ENCODE data around the gene RAD54L. TPM values are rescaled to one million over a fixed set of nuclear protein-coding genes. Genes with fewer than 3 reads are reported as not detected.

The RAD54L gene
- 15.2 TPM for polyA plus RNA-seq (2012; ENCODE audit: low read depth, missing spikeins)

DNA sequence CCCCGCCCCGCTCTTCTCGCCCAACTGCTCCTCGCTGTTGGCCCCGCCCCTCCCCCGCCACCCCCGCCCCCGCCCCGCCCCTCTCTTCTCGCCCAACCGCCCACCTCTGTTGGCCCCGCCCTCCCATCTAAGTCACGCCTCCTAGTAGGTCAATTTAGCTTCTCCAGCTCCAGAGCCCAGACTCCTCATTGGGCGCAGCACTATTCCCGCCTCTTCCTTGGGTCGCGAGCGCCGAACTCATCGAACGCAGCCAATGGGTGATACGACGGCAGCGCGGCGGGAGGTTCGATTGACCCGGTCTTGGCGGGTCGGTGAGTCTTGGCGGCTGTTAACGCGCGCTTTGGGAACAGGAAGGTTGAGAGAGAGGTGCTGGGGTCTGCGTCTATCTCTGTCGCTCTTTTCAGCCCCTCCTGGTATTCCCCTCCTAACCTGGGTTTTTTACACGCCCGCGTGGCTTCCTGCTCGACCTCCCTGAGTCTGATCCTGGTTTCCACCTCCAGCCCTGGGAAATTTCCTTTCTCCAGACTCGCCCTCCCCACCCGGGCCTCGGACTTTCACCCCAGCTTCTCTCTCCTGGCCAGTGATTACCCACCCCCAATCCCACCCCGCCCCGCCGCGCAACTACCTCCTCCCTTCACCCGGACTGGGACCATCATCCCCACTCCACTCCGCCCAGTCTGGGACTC is at the start of gene RAD54L:
Gene RAD54L (plus strand): TSS at position 328 of the 686 bp plus-strand sequence. CDS start 643 bp downstream, outside the sequence.
- peak; percentile 96 for FAIRE-seq
- TF ChIP-seq SPI1 (IDR thresholded peaks at IDR 0.05; ENCODE audit: low read depth, low read length): no peak
- peak; percentile 74 for TF ChIP-seq POLR2A (IDR thresholded peaks at IDR 0.05; ENCODE audit: low read depth, low read length)
- peak; percentile 68 for TF ChIP-seq TAF1 (IDR thresholded peaks at IDR 0.05; ENCODE audit: low read depth, low read length)
- no peak; the same call in 1 of the 2 replicates for TF ChIP-seq POLR2AphosphoS5 (IDR thresholded peaks at IDR 0.05; ENCODE audit: low read depth, low read length)
- peak; percentile 81 for TF ChIP-seq POU2F2 (IDR thresholded peaks at IDR 0.05; ENCODE audit: low read depth, low read length)
- no peak for TF ChIP-seq PAX5 (IDR thresholded peaks at IDR 0.05; ENCODE audit: insufficient read depth, low read length, severe bottlenecking)
- DNase-seq (ENCODE audit: insufficient read length, low spot score): peak; percentile 90

DNA sequence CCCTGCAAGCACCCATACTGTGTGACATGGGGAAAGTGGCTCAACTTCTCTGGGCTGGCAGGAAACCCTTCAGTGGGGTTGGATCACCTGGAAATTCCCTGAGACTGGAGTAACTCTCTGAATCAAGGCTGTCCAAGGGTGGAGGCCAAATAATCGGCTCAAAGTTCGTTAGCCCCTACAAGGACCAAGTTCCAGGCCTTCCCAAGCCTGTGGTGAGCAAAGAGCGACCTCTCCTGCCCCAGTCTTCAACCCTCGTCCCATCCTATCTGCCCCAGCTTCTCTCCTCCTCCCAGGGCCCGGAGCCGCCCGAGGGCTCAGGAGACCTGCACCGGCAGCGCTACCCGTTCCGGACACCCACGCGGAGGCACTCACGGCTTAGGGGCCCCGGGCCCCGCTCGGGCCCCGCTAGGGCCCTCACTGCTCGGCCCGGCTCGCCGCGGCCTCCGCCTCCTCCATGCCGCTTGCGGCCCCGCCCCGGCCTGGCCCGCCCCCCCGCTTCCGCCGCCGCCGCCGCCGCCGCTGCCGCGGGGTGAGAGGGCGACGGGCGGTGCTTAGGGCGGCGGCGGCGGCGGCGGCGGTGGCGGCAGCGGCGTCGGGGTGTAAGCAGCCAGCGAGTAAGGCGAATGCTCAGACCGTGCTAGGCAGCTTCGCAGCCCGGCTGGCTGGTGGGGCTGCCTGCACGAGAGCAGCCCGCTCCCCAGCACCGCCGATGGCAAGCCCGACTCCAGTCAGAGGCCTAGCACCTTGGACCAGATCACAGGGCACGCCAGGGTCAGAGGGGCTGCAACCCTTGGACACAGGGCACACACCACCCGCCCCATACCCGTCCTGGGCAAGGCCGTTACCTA is 49.4 kb upstream of the RAD54L start, which contains the start of gene POMGNT1:
Gene POMGNT1 (minus strand): TSS at position 471 of the 848 bp plus-strand sequence. CDS start 613 bp downstream, outside the sequence.
- FAIRE-seq (peak; percentile 82), DNase-seq (ENCODE audit: insufficient read length, low spot score) (peak; percentile 98)
- TF ChIP-seq SPI1 (IDR thresholded peaks at IDR 0.05; ENCODE audit: low read depth, low read length) (no peak), PAX5 (IDR thresholded peaks at IDR 0.05; ENCODE audit: insufficient read depth, low read length, severe bottlenecking) (no peak), POLR2A (IDR thresholded peaks at IDR 0.05; ENCODE audit: low read depth, low read length) (peak; percentile 85), TAF1 (IDR thresholded peaks at IDR 0.05; ENCODE audit: low read depth, low read length) (no peak), POLR2AphosphoS5 (IDR thresholded peaks at IDR 0.05; ENCODE audit: low read depth, low read length) (0 out of 2 replicates have a peak, but pooled peaks have one; percentile 29), POU2F2 (IDR thresholded peaks at IDR 0.05; ENCODE audit: low read depth, low read length) (no peak)

DNA sequence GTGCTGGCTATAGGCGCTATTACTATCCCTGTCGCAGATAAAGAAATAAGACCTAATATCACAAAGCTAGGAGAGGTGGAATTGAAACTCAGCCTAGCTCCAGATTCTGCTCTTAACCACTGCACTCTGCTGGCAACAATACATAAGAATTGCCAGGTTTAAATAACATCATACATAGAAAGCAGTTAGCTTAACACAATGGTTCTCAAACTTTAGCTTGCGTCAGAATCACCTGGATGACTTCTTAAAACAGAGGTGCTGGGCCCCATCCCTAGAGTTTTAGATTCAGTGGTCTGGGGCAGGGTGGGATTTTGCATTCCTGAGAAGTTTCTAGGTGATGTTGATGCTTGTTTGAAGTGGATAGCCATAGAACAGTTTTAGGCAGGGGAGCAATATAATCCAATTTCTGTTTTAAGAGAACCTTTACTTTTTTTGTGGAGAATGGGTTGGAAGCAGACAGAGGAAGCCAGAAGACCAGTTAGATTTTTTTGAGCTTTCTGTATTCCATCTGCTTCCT is 48.3 kb upstream of the RAD54L start:
- FAIRE-seq (peak; percentile 28), DNase-seq (ENCODE audit: insufficient read length, low spot score) (no peak)
- no peak for TF ChIP-seq SPI1 (IDR thresholded peaks at IDR 0.05; ENCODE audit: low read depth, low read length)

DNA sequence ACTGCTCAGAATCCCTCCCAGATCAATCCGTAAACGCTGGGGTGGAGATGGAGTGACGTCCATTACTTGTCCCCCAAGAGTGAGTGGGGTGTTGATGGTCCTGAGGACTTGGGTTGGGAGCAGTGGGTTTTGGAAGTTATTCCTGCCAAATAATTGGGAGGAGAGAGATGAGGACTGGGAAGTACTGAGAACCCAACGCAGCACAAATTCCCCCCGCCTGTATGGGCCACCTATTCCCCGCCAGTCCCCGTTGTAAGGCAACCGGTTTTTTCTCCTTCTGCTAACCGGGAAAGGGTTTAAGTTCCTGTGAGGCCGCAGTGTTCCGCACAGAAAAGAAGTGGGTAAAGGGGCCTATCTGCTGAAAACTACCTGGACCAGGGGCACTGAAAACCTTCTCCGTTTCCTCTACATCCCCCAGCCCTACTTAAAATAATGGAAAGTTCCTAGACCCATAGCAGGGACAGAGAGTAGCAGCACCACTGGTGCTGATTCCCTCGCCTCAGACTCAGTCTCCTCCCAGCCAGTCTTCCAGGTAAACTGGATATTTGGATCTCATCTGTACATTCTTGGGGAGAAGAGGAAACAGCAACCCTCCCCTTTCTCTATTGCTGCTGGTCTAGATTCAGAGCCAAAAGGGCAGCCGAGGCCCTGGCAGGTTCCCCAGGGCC is 43.7 kb upstream of the RAD54L start:
- DNase-seq (ENCODE audit: insufficient read length, low spot score) (no peak), FAIRE-seq (peak; percentile 9)
- TF ChIP-seq TAF1 (IDR thresholded peaks at IDR 0.05; ENCODE audit: low read depth, low read length): no peak
- no peak for TF ChIP-seq SPI1 (IDR thresholded peaks at IDR 0.05; ENCODE audit: low read depth, low read length)
- TF ChIP-seq POU2F2 (IDR thresholded peaks at IDR 0.05; ENCODE audit: low read depth, low read length): no peak
- no peak for TF ChIP-seq PAX5 (IDR thresholded peaks at IDR 0.05; ENCODE audit: insufficient read depth, low read length, severe bottlenecking)
- TF ChIP-seq POLR2AphosphoS5 (IDR thresholded peaks at IDR 0.05; ENCODE audit: low read depth, low read length): no peak

DNA sequence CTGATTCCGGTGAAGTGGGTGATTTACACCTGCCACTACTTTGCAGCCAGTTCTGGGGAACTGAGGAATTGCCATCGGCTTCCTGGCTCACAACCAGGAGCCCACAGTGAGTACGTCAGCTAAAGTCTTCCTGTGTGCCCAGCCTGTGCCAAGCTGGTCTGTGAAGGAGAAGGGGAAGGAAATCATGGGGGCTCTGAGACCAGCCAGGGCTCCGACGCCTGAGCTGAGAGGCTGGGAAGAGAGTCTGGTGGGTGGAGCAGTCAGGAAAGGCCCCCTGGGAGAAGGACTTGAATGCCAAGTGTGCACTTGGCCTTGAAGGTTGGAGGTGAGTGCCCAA is 43.2 kb upstream of the RAD54L start:
- FAIRE-seq (no peak), DNase-seq (ENCODE audit: insufficient read length, low spot score) (no peak)
- TF ChIP-seq PAX5 (IDR thresholded peaks at IDR 0.05; ENCODE audit: insufficient read depth, low read length, severe bottlenecking) (no peak), SPI1 (IDR thresholded peaks at IDR 0.05; ENCODE audit: low read depth, low read length) (no peak), POLR2A (IDR thresholded peaks at IDR 0.05; ENCODE audit: low read depth, low read length) (no peak), TAF1 (IDR thresholded peaks at IDR 0.05; ENCODE audit: low read depth, low read length) (no peak), POU2F2 (IDR thresholded peaks at IDR 0.05; ENCODE audit: low read depth, low read length) (no peak), POLR2AphosphoS5 (IDR thresholded peaks at IDR 0.05; ENCODE audit: low read depth, low read length) (no peak)

DNA sequence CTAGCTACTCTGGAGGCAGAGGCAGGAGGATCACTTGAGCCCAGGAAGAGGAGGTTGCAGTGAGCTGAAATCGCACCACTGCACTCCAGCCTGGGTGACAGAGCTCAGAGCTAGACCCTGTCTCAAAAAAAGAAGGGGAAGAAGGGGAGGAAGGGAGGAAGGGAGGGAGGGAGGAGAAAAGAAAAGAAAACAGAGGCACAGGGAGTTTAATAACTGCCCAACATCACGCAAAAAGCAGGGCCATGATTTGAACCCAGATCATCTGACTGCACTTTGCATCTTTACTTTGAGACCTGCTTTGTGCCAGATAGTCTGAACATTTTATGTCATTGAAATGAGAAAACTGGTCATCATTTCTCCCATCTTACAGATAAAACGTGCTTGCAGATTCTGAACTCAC is 42.4 kb upstream of the RAD54L start:
- no peak for TF ChIP-seq POU2F2 (IDR thresholded peaks at IDR 0.05; ENCODE audit: low read depth, low read length)
- no peak for TF ChIP-seq SPI1 (IDR thresholded peaks at IDR 0.05; ENCODE audit: low read depth, low read length)
- TF ChIP-seq POLR2A (IDR thresholded peaks at IDR 0.05; ENCODE audit: low read depth, low read length): no peak
- TF ChIP-seq PAX5 (IDR thresholded peaks at IDR 0.05; ENCODE audit: insufficient read depth, low read length, severe bottlenecking): no peak
- no peak for TF ChIP-seq TAF1 (IDR thresholded peaks at IDR 0.05; ENCODE audit: low read depth, low read length)
- no peak for TF ChIP-seq POLR2AphosphoS5 (IDR thresholded peaks at IDR 0.05; ENCODE audit: low read depth, low read length)
- DNase-seq (ENCODE audit: insufficient read length, low spot score) (no peak), FAIRE-seq (no peak)

DNA sequence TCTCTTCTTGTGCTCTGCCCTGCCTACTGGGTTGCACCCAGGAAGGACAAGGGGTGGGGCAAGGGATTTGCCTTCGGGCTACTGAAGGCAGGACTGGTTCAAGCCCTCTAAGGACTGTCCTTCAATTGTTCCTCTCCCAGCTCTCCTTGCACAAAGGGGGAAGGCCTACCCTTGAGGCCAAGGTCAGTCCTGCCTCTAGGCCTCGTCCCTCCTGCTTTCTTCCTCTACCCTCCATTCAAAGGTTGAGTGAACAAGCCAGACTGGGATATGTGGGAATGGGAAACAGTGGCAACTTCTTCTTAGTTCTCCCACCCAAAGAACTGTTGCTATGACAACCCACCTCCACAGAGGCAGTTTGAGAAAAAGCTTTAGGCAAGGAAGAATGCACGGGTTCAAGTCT is 41.8 kb upstream of the RAD54L start:
- DNase-seq (ENCODE audit: insufficient read length, low spot score) (no peak), FAIRE-seq (no peak)
- TF ChIP-seq POU2F2 (IDR thresholded peaks at IDR 0.05; ENCODE audit: low read depth, low read length) (no peak), POLR2AphosphoS5 (IDR thresholded peaks at IDR 0.05; ENCODE audit: low read depth, low read length) (no peak), POLR2A (IDR thresholded peaks at IDR 0.05; ENCODE audit: low read depth, low read length) (no peak), SPI1 (IDR thresholded peaks at IDR 0.05; ENCODE audit: low read depth, low read length) (no peak), PAX5 (IDR thresholded peaks at IDR 0.05; ENCODE audit: insufficient read depth, low read length, severe bottlenecking) (no peak), TAF1 (IDR thresholded peaks at IDR 0.05; ENCODE audit: low read depth, low read length) (no peak)

DNA sequence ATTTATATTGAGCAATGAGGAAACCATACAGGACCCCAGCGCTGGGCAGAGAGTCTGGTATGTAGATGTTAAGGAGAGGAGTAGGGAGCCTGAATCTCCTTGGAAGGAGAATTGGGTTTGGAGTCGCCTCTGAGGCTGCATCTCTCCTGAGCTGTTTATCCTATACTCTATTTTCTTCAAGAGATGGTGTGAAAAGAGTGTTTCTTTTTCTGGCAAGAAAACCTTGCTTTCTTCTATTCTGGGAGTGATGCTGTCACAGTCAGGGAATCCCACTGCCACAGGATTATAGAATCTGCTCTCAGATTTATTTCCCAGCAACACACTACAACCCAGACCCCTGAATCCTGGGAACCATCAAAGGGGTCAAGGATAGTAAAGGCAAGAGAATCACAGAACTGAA is 41.2 kb upstream of the RAD54L start:
- FAIRE-seq: no peak
- DNase-seq (ENCODE audit: insufficient read length, low spot score): no peak
- no peak for TF ChIP-seq POLR2A (IDR thresholded peaks at IDR 0.05; ENCODE audit: low read depth, low read length)

DNA sequence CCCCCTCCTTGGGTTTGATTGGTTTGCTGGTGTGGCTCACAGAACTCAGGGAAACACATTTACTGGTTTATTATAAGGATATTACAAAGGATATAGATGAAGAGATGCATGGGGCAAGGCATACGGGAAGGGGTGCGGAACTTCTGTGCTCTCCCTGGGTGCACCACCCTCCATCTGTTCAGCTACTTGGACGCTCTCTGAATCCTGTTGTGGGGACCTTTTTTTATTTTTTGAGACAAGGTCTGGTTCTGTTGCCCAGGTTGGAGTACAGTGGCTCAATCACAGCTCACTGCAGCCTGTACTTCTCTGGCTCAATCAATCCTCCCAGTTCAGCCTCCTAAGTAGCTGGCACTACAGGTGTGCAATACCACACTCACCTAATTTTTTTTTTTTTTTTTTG is 37.0 kb upstream of the RAD54L start:
- FAIRE-seq (no peak), DNase-seq (ENCODE audit: insufficient read length, low spot score) (no peak)
- TF ChIP-seq POLR2A (IDR thresholded peaks at IDR 0.05; ENCODE audit: low read depth, low read length) (no peak), POLR2AphosphoS5 (IDR thresholded peaks at IDR 0.05; ENCODE audit: low read depth, low read length) (no peak), PAX5 (IDR thresholded peaks at IDR 0.05; ENCODE audit: insufficient read depth, low read length, severe bottlenecking) (no peak), SPI1 (IDR thresholded peaks at IDR 0.05; ENCODE audit: low read depth, low read length) (no peak), POU2F2 (IDR thresholded peaks at IDR 0.05; ENCODE audit: low read depth, low read length) (no peak), TAF1 (IDR thresholded peaks at IDR 0.05; ENCODE audit: low read depth, low read length) (no peak)

Data from GM12891 (cell line).